Activated CD8-positive, alpha-beta memory T cell treated with anti-CD3 and anti-CD28 coated beads for 4 hours (primary cell): ENCODE results near the gene KCNB1.

Experiments used
- DNase-seq, 2 donors: peaks; one replicate each; pipeline ENCODE4 v3.0.0-alpha.2; 2020; ENCODE audit warnings: low read depth in 2 of 2

KCNB1 gene

GRCh38 chr20:49391404-49392245, 90.8 kb downstream of the KCNB1 start:
- DNase-seq: no peak

GRCh38 chr20:49389854-49390253, 92.6 kb downstream of the KCNB1 start:
- DNase-seq: no peak

- no peak for DNase-seq
These were observed 93.7 kb downstream of the KCNB1 start for GRCh38 chr20:49388744-49389143.

GRCh38 chr20:49387581-49387939, 94.9 kb downstream of the KCNB1 start:
- no peak for DNase-seq

GRCh38 chr20:49386848-49387580, 95.5 kb downstream of the KCNB1 start:
- no peak for DNase-seq

GRCh38 chr20:49385465-49385864, 97.0 kb downstream of the KCNB1 start:
- no peak for DNase-seq

GRCh38 chr20:49384437-49385434, 97.7 kb downstream of the KCNB1 start:
- peak; percentile 9 to 15 for DNase-seq

- no peak for DNase-seq
These were observed 100.6 kb downstream of the KCNB1 start for GRCh38 chr20:49381558-49382493.

- DNase-seq: no peak
These were observed 102.1 kb downstream of the KCNB1 start for GRCh38 chr20:49380337-49380780.

- DNase-seq: no peak
These were observed 103.1 kb downstream of the KCNB1 start for GRCh38 chr20:49379338-49379737.

GRCh38 chr20:49377326-49377725, 105.1 kb downstream of the KCNB1 start:
- DNase-seq: no peak

- DNase-seq: no peak
These were observed 107.3 kb downstream of the KCNB1 start for GRCh38 chr20:49375170-49375569.

GRCh38 chr20:49372095-49372734, 110.3 kb downstream of the KCNB1 start:
- DNase-seq: no peak

- no peak for DNase-seq
These were observed 113.9 kb downstream of the KCNB1 start for GRCh38 chr20:49368596-49368995.

GRCh38 chr20:49367113-49367512, 115.4 kb downstream of the KCNB1 start:
- DNase-seq: no peak

- DNase-seq: no peak
These were observed 115.8 kb downstream of the KCNB1 start for GRCh38 chr20:49366687-49367086.

- no peak for DNase-seq
These were observed 120.4 kb downstream of the KCNB1 start for GRCh38 chr20:49361862-49362660.

GRCh38 chr20:49360242-49360968, 122.1 kb downstream of the KCNB1 start:
- no peak for DNase-seq

- no peak for DNase-seq
These were observed 125.8 kb downstream of the KCNB1 start for GRCh38 chr20:49356676-49357075.
